IPS-18c (cell line): ENCODE measurements around the gene CCDC7.
"Not testable (repeated sequence)": the region's sequence is repeated elsewhere in the genome, so short reads cannot be mapped to it uniquely, and the experiment has no call there.

Experiments used
- H3K4me3 ChIP-seq: 2 replicates; pipeline ENCODE4 v1.7.0; 2013; ENCODE audit warnings: low read depth, mild to moderate bottlenecking, low read length, moderate library complexity; ENCODE audit not compliant: insufficient read depth
- H3K9me3 ChIP-seq: one replicate; pipeline ENCODE4 v1.6.1; 2013; ENCODE audit warnings: mild to moderate bottlenecking, low read length, moderate library complexity; ENCODE audit not compliant: control insufficient read depth, insufficient read depth

Gene CCDC7

GRCh38 chr10:32622409-32622808, 176.5 kb downstream of the CCDC7 start:
- no peaks in the 10 kb centered on the region for H3K9me3 ChIP-seq
- no peak overlapping the region for H3K4me3 ChIP-seq

- Histone ChIP-seq H3K9me3 (no peaks in the 10 kb centered on the region), H3K4me3 (no peak overlapping the region)
Measured at GRCh38 chr10:32627183-32627582, 181.2 kb downstream of the CCDC7 start.

- H3K9me3 ChIP-seq: no peaks in the 10 kb centered on the region
- no peak overlapping the region for H3K4me3 ChIP-seq
Measured at GRCh38 chr10:32629910-32630309, 184.0 kb downstream of the CCDC7 start.

- Histone ChIP-seq H3K9me3 (peaks cover 4% of the 10 kb centered on the region), H3K4me3 (no peak overlapping the region)
Measured at GRCh38 chr10:32646535-32646934, 200.6 kb downstream of the CCDC7 start.

GRCh38 chr10:32650246-32650655, 204.3 kb downstream of the CCDC7 start:
- Histone ChIP-seq H3K4me3 (no peak overlapping the region), H3K9me3 (no peaks in the 10 kb centered on the region)

GRCh38 chr10:32657430-32657829, 211.5 kb downstream of the CCDC7 start:
- H3K4me3 ChIP-seq, H3K9me3 ChIP-seq: not testable (repeated sequence)

- Histone ChIP-seq H3K4me3 (no peak overlapping the region), H3K9me3 (peaks cover 1% of the 10 kb centered on the region)
Measured at GRCh38 chr10:32661346-32661745, 215.4 kb downstream of the CCDC7 start.

- no peak overlapping the region for H3K4me3 ChIP-seq
- peaks cover 5% of the 10 kb centered on the region for H3K9me3 ChIP-seq
Measured at GRCh38 chr10:32680803-32681557, 235.0 kb downstream of the CCDC7 start.

GRCh38 chr10:32684291-32684690, 238.4 kb downstream of the CCDC7 start:
- Histone ChIP-seq H3K9me3 (no peaks in the 10 kb centered on the region), H3K4me3 (no peak overlapping the region)

- H3K4me3 ChIP-seq: no peak overlapping the region
- H3K9me3 ChIP-seq: no peaks in the 10 kb centered on the region
Measured at GRCh38 chr10:32687116-32687515, 241.2 kb downstream of the CCDC7 start.

GRCh38 chr10:32687546-32687945, 241.6 kb downstream of the CCDC7 start:
- Histone ChIP-seq H3K4me3 (no peak overlapping the region), H3K9me3 (no peaks in the 10 kb centered on the region)

- Histone ChIP-seq H3K4me3 (no peak overlapping the region), H3K9me3 (peaks cover 6% of the 10 kb centered on the region)
Measured at GRCh38 chr10:32692174-32692573, 246.2 kb downstream of the CCDC7 start.

GRCh38 chr10:32693441-32693979, 247.6 kb downstream of the CCDC7 start:
- Histone ChIP-seq H3K9me3 (peaks cover 10% of the 10 kb centered on the region), H3K4me3 (no peak overlapping the region)

- peaks cover 10% of the 10 kb centered on the region for H3K9me3 ChIP-seq
- not testable (repeated sequence) for H3K4me3 ChIP-seq
Measured at GRCh38 chr10:32699683-32700082, 253.7 kb downstream of the CCDC7 start.

GRCh38 chr10:32713560-32713959, 267.6 kb downstream of the CCDC7 start:
- Histone ChIP-seq H3K4me3 (no peak overlapping the region), H3K9me3 (no peaks in the 10 kb centered on the region)

- no peaks in the 10 kb centered on the region for H3K9me3 ChIP-seq
- no peak overlapping the region for H3K4me3 ChIP-seq
Measured at GRCh38 chr10:32731527-32731926, 285.6 kb downstream of the CCDC7 start.

GRCh38 chr10:32738958-32739357, 293.0 kb downstream of the CCDC7 start:
- H3K4me3 ChIP-seq: no peak overlapping the region

GRCh38 chr10:32744321-32744720, 298.4 kb downstream of the CCDC7 start:
- Histone ChIP-seq H3K9me3 (no peaks in the 10 kb centered on the region), H3K4me3 (no peak overlapping the region)

More at GRCh38 chr10:32738958-32739357, 293.0 kb downstream of the CCDC7 start:
- no peaks in the 10 kb centered on the region for H3K9me3 ChIP-seq

GRCh38 chr10:32746869-32747268, 300.9 kb downstream of the CCDC7 start:
- Histone ChIP-seq H3K4me3 (no peak overlapping the region), H3K9me3 (no peaks in the 10 kb centered on the region)
